ENCODE measurements around the gene WFDC10A.
"Not testable (repeated sequence)": the region's sequence is repeated elsewhere in the genome, so short reads cannot be mapped to it uniquely, and the experiment has no call there.

Gene WFDC10A

GRCh38 chr20:45649312-45649863 lies 19.8 kb downstream of the WFDC10A start:
- no peak for DNase-seq (ENCODE audit: low spot score)

- not testable (repeated sequence) for DNase-seq (ENCODE audit: low spot score)
Measured at GRCh38 chr20:45651726-45652125, 22.2 kb downstream of the WFDC10A start.

GRCh38 chr20:45657038-45657437 lies 27.5 kb downstream of the WFDC10A start:
- DNase-seq (ENCODE audit: low spot score) = not testable (repeated sequence)

- no peak for DNase-seq (ENCODE audit: low spot score)
Measured at GRCh38 chr20:45670139-45670538, 40.6 kb downstream of the WFDC10A start, which contains the start of gene WFDC11. Gene WFDC11 (minus strand): TSS chr20:45670239. CDS start chr20:45650600, 19,639 bp downstream.

GRCh38 chr20:45672765-45673164 lies 43.2 kb downstream of the WFDC10A start:
- no peak for DNase-seq (ENCODE audit: low spot score)

GRCh38 chr20:45679650-45680049 lies 50.1 kb downstream of the WFDC10A start:
- no peak for DNase-seq (ENCODE audit: low spot score)
